Endothelial cell of umbilical vein (primary cell): ENCODE measurements around the gene PLCB4. TPM values are rescaled to one million over a fixed set of nuclear protein-coding genes. Genes with fewer than 3 reads are reported as not detected.

Experiments used
- BruUV-seq: library from RNA; stranded (reverse); fragments of 400-500 nt; replicated peaks from 2 replicates; lab custom pipeline; 2021; lab: Mats Ljungman, UMichigan
- CTCF ChIA-PET: fragments of 300-600, 350-600 bp; sonication (Branson Sonifier 250); formaldehyde crosslinking; loops from one replicate; lab custom pipeline; 2021; ENCODE audit warnings: antibody characterized with exemption, inconsistent platforms; lab: Charles Lee
- POLR2A ChIA-PET: fragments of 300-600, 350-600 bp; sonication (Branson Sonifier 250); formaldehyde crosslinking; loops from one replicate; lab custom pipeline; 2021; ENCODE audit warnings: antibody characterized with exemption, inconsistent platforms; lab: Charles Lee
- DNase-seq: peaks from one replicate; pipeline ENCODE4 v3.0.0-alpha.2; 2011; ENCODE audit warnings: low read depth, low spot score
- FAIRE-seq: peaks from 2 replicates; lab custom pipeline; 2011; peaks lifted over from hg19 to GRCh38; lab: Jason Lieb, UNC
- H2AFZ ChIP-seq: 2 replicates; pipeline ENCODE4 v1.6.0; 2012; ENCODE audit warnings: low read depth, low read length, control low read depth, inconsistent platforms
- H3K27ac ChIP-seq: 2 replicates; pipeline ENCODE4 v1.5.1; 2011; ENCODE audit warnings: low read depth, mild to moderate bottlenecking, control low read depth, low read length, moderate library complexity; ENCODE audit not compliant: insufficient read depth
- H3K27me3 ChIP-seq, 2 experiments: 2 replicates each; pipeline versions ENCODE4 v1.6.0 to v1.6.1; 2011; ENCODE audit warnings: low read length in 2 of 2, mixed read lengths in 1 of 2; ENCODE audit not compliant: control insufficient read depth in 2 of 2, insufficient read depth in 2 of 2
- H3K36me3 ChIP-seq, 2 experiments: 2 replicates in 1 of 2; 3 replicates in 1 of 2; pipeline ENCODE4 v1.5.1; 2011; ENCODE audit warnings: low read length in 2 of 2, mild to moderate bottlenecking in 1 of 2, moderate library complexity in 1 of 2; ENCODE audit not compliant: control insufficient read depth in 2 of 2, insufficient read depth in 2 of 2; ENCODE audit errors: extremely low read depth in 1 of 2
- H3K4me1 ChIP-seq: 3 replicates; pipeline ENCODE4 v1.5.1; 2011; ENCODE audit warnings: mild to moderate bottlenecking, low read length; ENCODE audit not compliant: control insufficient read depth, insufficient read depth; ENCODE audit errors: extremely low read depth
- H3K4me2 ChIP-seq: 2 replicates; pipeline ENCODE4 v1.6.1; 2011; ENCODE audit warnings: low read length, control low read depth, mixed read lengths; ENCODE audit not compliant: insufficient read depth
- H3K4me3 ChIP-seq, 3 experiments: fragments of 200-600 bp in 1 of 3; sonication (generic), shearing (Covaris generic) in 1 of 3; replicated peaks in 1 of 3; 2 replicates each; pipeline ENCODE4 v1.5.1; 2011 to 2016; ENCODE audit warnings: control low read depth in 3 of 3, low read length in 3 of 3, mild to moderate bottlenecking in 2 of 3, inconsistent platforms in 1 of 3, low read depth in 1 of 3, moderate library complexity in 1 of 3; ENCODE audit not compliant: insufficient read depth in 1 of 3
- H3K79me2 ChIP-seq: 2 replicates; pipeline ENCODE4 v1.6.0; 2012; ENCODE audit warnings: low read length, inconsistent platforms; ENCODE audit not compliant: control insufficient read depth, insufficient read depth
- H3K9ac ChIP-seq: replicated peaks from 2 replicates; pipeline ENCODE3; 2011; ENCODE audit warnings: low read length, control low read depth; ENCODE audit not compliant: insufficient read depth; ENCODE audit errors: extremely low read depth
- H3K9me1 ChIP-seq: replicated peaks from 3 replicates; pipeline ENCODE4 v1.6.0; 2011; ENCODE audit warnings: mild to moderate bottlenecking, low read length; ENCODE audit not compliant: control insufficient read depth, insufficient read depth; ENCODE audit errors: extremely low read depth
- H3K9me3 ChIP-seq: replicated peaks from 2 replicates; pipeline ENCODE4 v1.5.1; 2012; ENCODE audit warnings: low read length, inconsistent platforms; ENCODE audit not compliant: control insufficient read depth, insufficient read depth
- H4K20me1 ChIP-seq: replicated peaks from 2 replicates; pipeline ENCODE3; 2011; ENCODE audit warnings: mild to moderate bottlenecking, low read length; ENCODE audit not compliant: control insufficient read depth, insufficient read depth; ENCODE audit errors: extremely low read depth
- FOS ChIP-seq: IDR thresholded peaks from 2 replicates; pipeline ENCODE4 v1.6.1; 2011; ENCODE audit warnings: mild to moderate bottlenecking, low read length, moderate library complexity, borderline replicate concordance; ENCODE audit not compliant: insufficient read depth
- GATA2 ChIP-seq: IDR thresholded peaks from 2 replicates; pipeline ENCODE4 v1.7.0; 2011; ENCODE audit warnings: low read depth, mild to moderate bottlenecking, moderate library complexity, mixed read lengths, low read length; ENCODE audit not compliant: insufficient read length, insufficient read depth
- dilution Hi-C: fragments of 300-500 bp; cut with MboI; formaldehyde crosslinking; loops from one replicate; pipeline ENCODE4 v1.15.0; 2019; ENCODE audit warnings: low sequenced_read_pairs; ENCODE audit not compliant: extremely low pct_ligation_motif_present
- intact Hi-C: fragments of 100-400 bp; cut with micrococcal nuclease; formaldehyde crosslinking; loops from one replicate; pipeline ENCODE4 v1.10.0; 2022
- polyA plus RNA-seq, 4 experiments: library from polyadenylated mRNA; depleted of rRNA in 3 of 4; stranded (reverse) in 3 of 4; unstranded in 1 of 4; fragments of >200 nt; gene quantifications; 2 replicates each; pipeline versions ENCODE4 v1.2.1 to v1.2.3, GENCODE V29; 2011 to 2012; ENCODE audit warnings: missing spikeins in 1 of 4
- total RNA-seq: library from RNA; stranded (reverse); gene quantifications from 2 replicates; pipeline ENCODE4 v1.2.3, GENCODE V29; 2021
- TF ChIP-seq, protein P1 (sequence below): IDR thresholded peaks from 2 replicates; pipeline ENCODE4 v1.6.1; 2011; ENCODE audit not compliant: insufficient read depth, insufficient read length
- TF ChIP-seq, protein P2 (sequence below), 2 donors: IDR thresholded peaks; 1 replicate in 1 of 2; 2 replicates in 1 of 2; pipeline ENCODE4 v1.5.1; 2011; ENCODE audit warnings: low read length in 2 of 2, mild to moderate bottlenecking in 2 of 2, moderate library complexity in 2 of 2, control low read depth in 1 of 2, inconsistent platforms in 1 of 2, low read depth in 1 of 2; ENCODE audit not compliant: insufficient read depth in 1 of 2; ENCODE audit errors: extremely low read depth in 1 of 2

PLCB4 gene
- total and polyA plus RNA-seq, 2 donors (not counting 3 experiments of a cell fraction or from before 2014, with no cell fraction given): 0.37 to 1.7 TPM

DNA sequence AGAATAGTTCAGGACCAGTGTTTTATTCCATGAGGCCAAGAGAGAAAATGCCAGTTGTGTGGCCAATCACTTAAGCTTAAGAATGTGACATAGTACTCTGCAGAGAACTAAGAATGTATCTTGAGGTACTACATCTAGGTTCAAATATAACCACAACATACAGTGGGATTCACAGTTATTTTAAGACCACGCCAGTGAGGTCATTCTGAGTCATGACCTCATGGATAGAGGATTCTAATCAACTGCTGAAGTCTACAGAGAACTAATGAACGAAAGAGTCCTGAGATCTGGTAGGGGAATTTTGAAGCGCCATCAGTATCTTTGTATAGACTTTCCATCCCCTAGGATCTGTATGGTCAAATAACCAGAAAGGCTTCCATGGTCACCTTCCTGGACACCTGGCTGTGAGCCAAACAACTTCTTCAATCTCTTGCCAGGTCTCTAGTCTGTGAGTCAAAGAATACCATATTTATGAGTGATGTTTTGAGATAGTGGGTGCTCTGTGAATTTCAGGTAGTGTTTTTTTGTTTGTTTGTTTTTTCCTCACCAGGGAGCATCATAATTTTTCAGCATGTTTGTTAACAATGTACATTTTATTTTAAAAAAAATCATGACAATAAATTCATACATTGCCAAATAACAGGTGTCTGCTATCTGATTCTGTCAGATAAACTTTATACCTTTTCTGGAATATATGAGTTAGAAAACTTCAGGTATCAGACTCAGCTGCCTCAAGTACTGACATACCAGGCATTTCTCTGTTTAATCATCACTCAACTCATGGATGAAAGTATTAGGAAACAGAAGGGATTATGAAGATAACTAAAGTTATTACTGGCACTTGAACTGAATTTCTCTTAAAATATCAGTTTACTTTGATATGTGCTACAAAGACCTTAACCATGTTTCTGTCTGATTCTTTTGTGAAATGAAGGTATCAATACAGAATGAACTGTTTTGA is 217.9 kb downstream of the PLCB4 start:
- H3K27ac ChIP-seq: no peak overlapping the region
- H3K4me3 ChIP-seq: no peak overlapping the region
- ChIA-PET POLR2A (no interaction called here), CTCF (no interaction called here)
- intact Hi-C loops: no loop called here
- no peaks in the 10 kb centered on the region for H3K4me1 ChIP-seq
- H4K20me1 ChIP-seq: no peaks in the 10 kb centered on the region
- H3K27me3 ChIP-seq: no peaks in the 10 kb centered on the region
- no peaks in the 10 kb centered on the region for H3K9me3 ChIP-seq
- H2AFZ ChIP-seq: no peak overlapping the region
- dilution Hi-C loops: no loop called here
- H3K79me2 ChIP-seq: no peaks in the 10 kb centered on the region
- H3K9ac ChIP-seq: no peak overlapping the region
- no TSS peak for BruUV-seq
- no peak overlapping the region for H3K4me2 ChIP-seq
- no peaks in the 10 kb centered on the region for H3K9me1 ChIP-seq
- TF ChIP-seq GATA2 (no peak), FOS (no peak)
- TF ChIP-seq, protein P1, sequence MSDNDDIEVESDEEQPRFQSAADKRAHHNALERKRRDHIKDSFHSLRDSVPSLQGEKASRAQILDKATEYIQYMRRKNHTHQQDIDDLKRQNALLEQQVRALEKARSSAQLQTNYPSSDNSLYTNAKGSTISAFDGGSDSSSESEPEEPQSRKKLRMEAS: no peak
- TF ChIP-seq, protein P2, sequence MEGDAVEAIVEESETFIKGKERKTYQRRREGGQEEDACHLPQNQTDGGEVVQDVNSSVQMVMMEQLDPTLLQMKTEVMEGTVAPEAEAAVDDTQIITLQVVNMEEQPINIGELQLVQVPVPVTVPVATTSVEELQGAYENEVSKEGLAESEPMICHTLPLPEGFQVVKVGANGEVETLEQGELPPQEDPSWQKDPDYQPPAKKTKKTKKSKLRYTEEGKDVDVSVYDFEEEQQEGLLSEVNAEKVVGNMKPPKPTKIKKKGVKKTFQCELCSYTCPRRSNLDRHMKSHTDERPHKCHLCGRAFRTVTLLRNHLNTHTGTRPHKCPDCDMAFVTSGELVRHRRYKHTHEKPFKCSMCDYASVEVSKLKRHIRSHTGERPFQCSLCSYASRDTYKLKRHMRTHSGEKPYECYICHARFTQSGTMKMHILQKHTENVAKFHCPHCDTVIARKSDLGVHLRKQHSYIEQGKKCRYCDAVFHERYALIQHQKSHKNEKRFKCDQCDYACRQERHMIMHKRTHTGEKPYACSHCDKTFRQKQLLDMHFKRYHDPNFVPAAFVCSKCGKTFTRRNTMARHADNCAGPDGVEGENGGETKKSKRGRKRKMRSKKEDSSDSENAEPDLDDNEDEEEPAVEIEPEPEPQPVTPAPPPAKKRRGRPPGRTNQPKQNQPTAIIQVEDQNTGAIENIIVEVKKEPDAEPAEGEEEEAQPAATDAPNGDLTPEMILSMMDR (IDR thresholded peaks at IDR 0.05; ENCODE audit: extremely low read depth in 1 of 2, insufficient read depth in 1 of 2, low read depth in 1 of 2, low read length in 2 of 2): no peak
- FAIRE-seq (no peak), DNase-seq (no peak)
- no peaks in the 10 kb centered on the region for H3K36me3 ChIP-seq
